Measurements from ENCODE around the gene PDE6G.
A peak's percentile ranks its signal among the peaks of the same experiment; 100 is the strongest.

Gene PDE6G

GRCh38 chr17:81662002-81662401, 5.7 kb upstream of the PDE6G start:
- DNase-seq (ENCODE audit: low read depth) = no peak

- DNase-seq (ENCODE audit: low read depth) = no peak
Observed at GRCh38 chr17:81660441-81660840, 4.1 kb upstream of the PDE6G start.

DNA sequence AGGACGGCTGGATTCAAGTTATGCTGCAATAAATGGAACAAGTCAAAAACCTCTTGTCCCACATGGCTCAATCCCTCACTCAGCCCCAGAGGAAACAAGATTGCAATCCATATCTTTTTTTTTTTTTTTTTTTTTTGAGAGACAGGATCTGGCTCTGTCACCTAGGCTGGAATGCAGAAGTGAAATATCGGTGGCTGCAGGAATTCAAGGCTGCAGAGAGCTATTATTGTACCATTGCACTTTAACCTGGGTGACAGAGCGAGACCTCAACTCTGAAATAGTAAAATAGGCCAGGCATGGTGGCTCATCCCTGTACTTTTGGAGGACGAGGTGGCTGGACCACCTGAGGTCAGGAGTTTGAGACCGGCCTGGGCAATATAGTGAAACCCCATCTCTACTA, 2.7 kb upstream of the PDE6G start:
- no peak for DNase-seq (ENCODE audit: low read depth)

DNA sequence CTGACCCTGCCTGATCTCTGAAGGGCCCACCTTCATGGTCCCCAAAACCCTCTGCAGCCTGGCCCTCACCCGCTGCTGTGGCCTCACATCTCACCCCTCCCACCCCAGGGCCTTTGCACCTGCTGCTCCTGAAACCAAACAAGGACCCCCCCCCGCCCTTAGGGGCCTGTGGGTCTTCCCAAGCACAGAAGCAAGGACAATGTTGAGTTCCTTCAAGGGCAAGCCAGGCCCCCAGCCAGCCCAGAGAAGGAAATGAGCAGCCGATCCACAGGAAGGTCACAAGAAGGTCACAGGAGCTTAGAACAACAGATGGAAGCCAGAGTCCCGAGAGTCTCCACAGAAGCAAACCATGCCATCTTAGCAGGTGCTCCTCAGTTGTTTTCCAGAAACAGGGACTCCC, 493 bp upstream of the PDE6G start:
- no peak for DNase-seq (ENCODE audit: low read depth)

- DNase-seq (ENCODE audit: low read depth) = no peak
Observed at GRCh38 chr17:81655378-81656117, 794 bp downstream of the PDE6G start.

GRCh38 chr17:81652906-81653771, 3.2 kb downstream of the PDE6G start:
- no peak for DNase-seq (ENCODE audit: low read depth)

DNA sequence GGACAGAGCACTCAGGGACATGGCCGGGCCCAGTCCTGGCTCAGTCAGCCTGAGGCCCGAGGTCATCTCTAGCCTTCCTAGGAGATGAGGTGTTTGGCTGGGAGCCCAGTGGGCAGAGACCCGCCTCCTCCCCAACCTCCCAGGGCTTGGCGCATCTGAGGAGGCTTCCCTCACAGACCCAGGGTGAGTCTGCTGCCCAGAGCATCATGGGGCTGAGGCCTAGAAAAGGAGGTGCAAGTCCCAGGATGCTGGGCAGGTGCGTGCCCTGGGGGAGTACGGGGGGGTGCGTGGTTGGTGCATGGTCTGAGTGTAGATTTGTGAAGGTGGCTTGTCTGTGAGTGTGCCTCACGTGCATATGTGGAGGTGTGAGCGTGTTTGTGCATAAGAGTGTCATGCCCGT, 4.7 kb downstream of the PDE6G start:
- no peak for DNase-seq (ENCODE audit: low read depth)

DNA sequence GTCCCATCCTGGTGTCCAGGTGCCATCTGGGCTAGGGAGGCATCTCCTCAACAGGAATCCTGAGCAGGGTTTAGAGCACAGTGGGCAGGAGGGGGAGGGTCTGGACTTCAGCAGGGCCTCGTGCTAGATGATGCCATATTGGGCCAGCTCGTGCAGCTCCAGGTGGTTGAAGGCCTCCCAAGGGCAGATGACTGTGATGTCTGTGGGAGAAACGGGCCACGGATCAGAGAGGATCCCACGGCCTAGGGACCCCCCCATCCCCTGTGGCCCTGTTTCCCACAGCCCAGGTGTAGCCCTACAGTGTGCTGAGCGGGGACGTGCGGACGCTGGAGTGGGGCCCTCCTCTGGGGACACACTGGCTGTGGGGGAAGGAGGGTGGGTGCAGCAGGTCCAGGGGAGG, 5.4 kb downstream of the PDE6G start:
- DNase-seq (ENCODE audit: low read depth) = no peak

- no peak for DNase-seq (ENCODE audit: low read depth)
Observed at GRCh38 chr17:81648707-81649085, 7.6 kb downstream of the PDE6G start.

- DNase-seq (ENCODE audit: low read depth) = no peak
Observed at GRCh38 chr17:81648013-81648706, 8.2 kb downstream of the PDE6G start.

DNA sequence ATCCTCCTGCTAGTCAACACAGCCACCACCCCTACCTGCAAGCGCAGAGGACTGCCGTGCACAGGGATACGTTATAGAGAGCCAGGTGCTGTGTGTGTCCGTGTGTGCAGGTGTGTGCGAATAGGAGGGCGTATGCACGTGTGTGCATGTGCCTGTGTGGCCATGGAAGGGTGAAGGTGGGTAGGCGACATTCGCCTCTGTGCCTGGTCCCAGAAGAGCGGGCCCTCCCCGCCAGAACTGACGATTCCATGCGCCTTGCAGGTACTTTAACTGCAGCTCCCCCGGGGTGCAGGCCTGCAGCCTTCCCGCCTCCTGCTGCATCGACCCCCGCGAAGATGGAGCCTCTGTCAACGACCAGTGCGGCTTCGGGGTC, 8.7 kb downstream of the PDE6G start:
- DNase-seq (ENCODE audit: low read depth) = no peak

GRCh38 chr17:81646869-81647600, 9.3 kb downstream of the PDE6G start:
- DNase-seq (ENCODE audit: low read depth) = no peak

DNA sequence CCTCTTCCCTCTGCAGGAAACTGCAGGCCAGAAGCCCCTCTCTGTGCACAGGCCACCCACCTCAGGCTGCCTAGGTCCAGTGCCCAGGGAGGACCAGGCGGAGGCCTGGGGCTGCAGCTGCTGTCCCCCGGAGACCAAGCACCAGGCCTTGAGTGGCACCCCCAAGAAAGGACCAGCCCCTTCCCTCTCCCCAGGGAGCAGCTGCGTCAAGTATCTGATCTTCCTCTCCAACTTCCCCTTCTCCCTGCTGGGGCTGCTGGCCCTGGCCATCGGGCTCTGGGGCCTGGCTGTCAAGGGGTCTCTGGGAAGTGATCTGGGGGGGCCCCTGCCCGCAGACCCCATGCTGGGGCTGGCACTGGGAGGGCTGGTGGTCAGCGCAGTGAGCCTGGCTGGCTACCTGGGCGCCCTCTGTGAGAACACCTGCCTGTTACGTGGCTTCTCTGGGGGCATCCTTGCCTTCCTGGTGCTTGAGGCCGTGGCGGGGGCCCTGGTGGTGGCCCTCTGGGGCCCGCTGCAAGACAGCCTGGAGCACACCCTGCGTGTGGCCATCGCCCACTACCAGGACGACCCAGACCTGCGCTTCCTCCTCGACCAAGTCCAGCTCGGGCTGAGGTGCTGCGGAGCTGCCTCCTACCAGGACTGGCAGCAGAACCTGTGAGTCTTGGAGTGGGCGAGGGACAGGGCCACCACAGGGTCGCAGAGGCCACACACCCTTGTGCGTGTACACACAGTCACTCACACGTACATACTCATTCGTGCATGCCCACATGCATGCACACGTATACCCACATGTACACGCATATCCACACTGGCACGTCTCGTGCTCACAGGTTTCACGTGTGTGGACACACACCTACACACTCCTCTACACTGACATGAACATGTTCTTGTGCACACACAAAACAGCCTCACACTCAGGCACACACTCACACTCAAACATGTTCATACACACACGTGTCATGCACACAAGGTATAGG, 11.1 kb downstream of the PDE6G start:
- no peak for DNase-seq (ENCODE audit: low read depth)

GRCh38 chr17:81644496-81644895, 11.8 kb downstream of the PDE6G start:
- no peak for DNase-seq (ENCODE audit: low read depth)

DNA sequence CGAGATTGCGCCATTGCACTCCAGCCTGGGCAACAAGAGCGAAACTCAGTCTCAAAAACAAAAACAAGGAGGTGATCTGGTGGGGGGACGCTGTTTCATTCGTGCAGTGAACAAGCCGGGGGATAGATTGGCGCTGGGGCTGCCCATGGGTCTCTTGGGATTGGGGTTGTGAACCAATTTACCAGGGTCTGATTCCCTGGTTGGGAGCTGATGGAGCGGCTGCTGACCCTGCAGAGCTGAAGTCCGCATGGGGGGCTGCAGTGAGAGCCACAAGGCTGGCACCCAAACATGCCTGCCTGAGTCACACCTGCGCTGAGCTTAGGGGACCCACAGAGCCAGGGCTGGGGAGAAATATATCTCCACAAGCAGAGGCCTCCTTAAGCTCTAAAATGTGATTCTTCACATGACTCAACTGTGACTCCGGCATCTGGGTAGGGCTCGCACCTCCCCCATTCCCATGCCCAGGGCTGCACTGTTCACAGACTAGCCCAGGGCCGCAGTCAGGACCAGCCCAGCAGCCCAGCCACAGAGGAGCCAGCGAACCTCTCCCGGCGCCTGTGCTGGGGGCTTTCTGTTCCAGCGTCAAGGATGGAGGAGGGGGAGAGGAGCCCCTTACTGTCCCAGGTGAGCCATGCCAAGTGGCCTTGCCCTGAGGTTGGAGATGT, 14.4 kb downstream of the PDE6G start:
- DNase-seq (ENCODE audit: low read depth) = no peak

- DNase-seq (ENCODE audit: low read depth) = no peak
Observed at GRCh38 chr17:81640011-81640410, 16.3 kb downstream of the PDE6G start.

- DNase-seq (ENCODE audit: low read depth) = no peak
Observed at GRCh38 chr17:81638683-81639082, 17.7 kb downstream of the PDE6G start.

DNA sequence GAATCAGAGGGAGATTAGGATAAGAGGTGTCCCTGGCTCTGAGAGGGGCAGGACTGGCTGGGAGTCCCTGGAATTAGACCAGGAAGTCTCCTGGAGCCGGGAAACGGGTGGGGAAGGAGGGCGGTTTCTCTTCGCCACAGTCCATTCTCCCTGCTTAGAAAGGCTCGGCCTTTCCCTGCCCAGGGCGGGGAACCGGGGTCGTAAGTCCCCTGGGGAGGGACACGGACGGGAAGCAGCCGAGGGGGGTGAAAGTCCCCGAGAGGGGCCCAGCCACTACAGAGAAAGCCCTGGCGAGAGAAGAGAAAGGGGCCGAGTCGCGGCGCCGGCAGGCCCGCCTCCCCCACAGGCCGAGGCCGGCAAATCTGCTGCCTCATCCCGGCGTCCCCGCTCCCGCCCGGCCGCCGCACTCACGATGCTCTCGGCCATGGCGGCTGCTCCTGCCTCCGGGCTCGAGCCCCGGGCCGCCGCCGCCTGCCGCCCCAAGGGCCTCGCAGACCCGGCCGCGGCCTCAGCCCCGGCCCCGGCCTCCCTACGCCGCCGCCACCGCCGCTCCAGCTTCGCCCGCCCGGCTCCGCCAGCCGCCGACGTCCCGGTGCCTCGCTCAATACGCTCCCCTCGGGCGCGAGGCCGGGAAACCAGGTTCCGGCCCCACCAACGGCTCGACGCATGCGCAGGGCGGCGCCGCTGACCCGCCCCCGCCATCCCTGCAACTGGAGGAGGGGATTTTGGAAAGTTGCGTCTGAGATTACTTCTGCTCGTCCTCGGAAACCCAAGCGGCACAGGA, 19.6 kb downstream of the PDE6G start, which contains the start of the genes NPLOC4 and TSPAN10:
Gene NPLOC4, minus strand, starts transcription at position 608 of the 784 bp plus-strand sequence. Its CDS starts 182 bp downstream, at position 426.
Gene TSPAN10, plus strand, starts transcription at position 692 of the 784 bp plus-strand sequence. CDS start 5,217 bp downstream, outside the sequence.
- peak; percentile 78 for DNase-seq (ENCODE audit: low read depth)

DNA sequence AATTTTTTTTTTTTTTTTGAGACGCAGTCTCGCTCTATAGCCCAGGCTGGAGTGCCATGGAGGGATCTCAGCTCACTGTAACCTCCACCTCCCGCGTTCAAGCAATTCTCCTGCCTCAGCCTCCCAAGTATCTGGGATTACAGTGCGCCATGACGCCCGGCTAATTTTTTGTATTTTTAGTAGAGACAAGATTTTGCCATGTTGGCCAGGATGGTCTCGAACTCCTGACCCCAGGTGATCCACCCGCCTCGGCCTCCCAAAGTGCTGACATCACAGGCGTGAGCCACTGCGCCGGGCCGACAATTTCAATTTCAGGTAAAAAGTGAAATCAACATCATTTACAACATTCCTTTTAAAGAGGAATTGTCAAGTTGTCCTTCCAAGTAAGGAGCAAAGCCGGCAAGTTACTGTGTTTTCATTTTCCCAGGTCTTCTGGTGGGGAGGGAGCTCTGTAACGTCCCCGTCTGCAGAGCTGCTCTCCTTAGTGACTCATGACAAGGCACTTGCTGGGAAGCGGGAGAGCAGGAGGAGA, 20.3 kb downstream of the PDE6G start:
- DNase-seq (ENCODE audit: low read depth) = no peak

Measured in activated T-helper 9 cell treated with anti-CD3 and anti-CD28 coated beads, Interleukin-2, amount 50 U/mL, for 16 hours (primary cell).